ENCODE results near the gene PRR9.

The PRR9 gene

GRCh38 chr1:153262462-153263157, 45.2 kb downstream of the PRR9 start:
- peak overlapping the region; percentile 87 to 89 for H3K4me3 Mint-ChIP-seq
- ATAC-seq (replicated peaks) (peak; percentile 73 to 77), DNase-seq (peak; percentile 61)
- no peaks in the 10 kb centered on the region for H3K36me3 Mint-ChIP-seq
- H3K27ac Mint-ChIP-seq, result peak overlapping the region; percentile 97
- peaks cover 5 to 33% of the 10 kb centered on the region in 2 donors for H3K27me3 Mint-ChIP-seq
- H3K4me1 Mint-ChIP-seq, result peaks cover 33 to 50% of the 10 kb centered on the region in 2 donors
- H3K9me3 Mint-ChIP-seq, result peaks cover 0 to 2% of the 10 kb centered on the region in 2 donors

- H3K4me3 Mint-ChIP-seq, result no peak overlapping the region
Observed at GRCh38 chr1:153265457-153265856, 48.1 kb downstream of the PRR9 start.

More at GRCh38 chr1:153265457-153265856, 48.1 kb downstream of the PRR9 start:
- H3K4me1 Mint-ChIP-seq, result peaks cover 19 to 35% of the 10 kb centered on the region in 2 donors
- H3K9me3 Mint-ChIP-seq, result peaks cover 0 to 2% of the 10 kb centered on the region in 2 donors
- no peak overlapping the region for H3K27ac Mint-ChIP-seq
- H3K36me3 Mint-ChIP-seq, result no peaks in the 10 kb centered on the region
- H3K27me3 Mint-ChIP-seq, result peaks cover 8 to 43% of the 10 kb centered on the region in 2 donors
- DNase-seq (no peak), ATAC-seq (replicated peaks) (no peak)

Measured in stimulated activated naive B cell treated with anti-CD40 and anti-IgM and Interleukin-4, amounts not matched to agents 10 μg/mL and 1 μg/mL and 100 μg/mL, for 72 hours (primary cell).